ENCODE data around the gene TYMP. TPM values are rescaled to one million over a fixed set of nuclear protein-coding genes. Genes with fewer than 3 reads are reported as not detected.
A peak's percentile ranks its signal among the peaks of the same experiment; 100 is the strongest.

Gene TYMP
- total RNA-seq, 1 donor from 2014 or later: 89.8 TPM

DNA sequence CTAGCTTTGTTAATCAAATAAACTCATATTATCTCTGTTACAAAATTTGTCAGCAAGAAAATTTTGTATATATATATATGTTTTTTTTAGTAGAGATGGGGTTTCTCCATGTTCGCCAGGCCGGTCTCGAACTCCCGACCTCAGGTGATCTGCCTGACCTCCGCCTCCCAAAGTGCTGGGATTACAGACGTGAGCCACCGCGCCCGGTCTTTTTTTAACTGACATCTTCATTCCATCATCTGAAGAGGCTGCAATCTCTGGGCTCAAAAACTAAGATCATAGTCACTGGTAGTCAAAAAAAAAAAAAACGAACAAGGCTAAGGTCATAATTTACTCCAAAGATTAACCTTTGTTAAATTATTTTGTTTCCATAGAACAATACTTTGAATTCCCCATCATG, 10.6 kb upstream of the TYMP start:
- DNase-seq (ENCODE audit: low spot score): no peak

DNA sequence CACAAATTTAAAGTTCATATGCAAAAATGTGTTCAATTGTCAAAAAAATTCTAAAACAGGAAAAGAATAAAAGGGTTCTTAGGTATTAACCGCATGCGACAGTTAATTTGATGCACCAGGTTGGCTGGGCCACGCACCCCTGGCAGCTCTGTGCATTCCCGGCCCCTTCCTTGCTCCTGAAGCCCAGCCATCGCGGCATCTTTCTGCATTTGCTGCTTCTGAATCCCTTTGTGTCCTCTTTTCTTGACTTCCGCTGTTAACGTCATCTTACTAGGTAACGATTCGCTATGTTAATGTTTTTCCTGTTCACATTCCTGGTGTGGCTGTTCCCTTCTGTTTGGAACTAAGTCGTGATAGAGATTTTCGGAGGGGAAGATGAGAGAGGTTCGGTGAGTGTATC, 8.0 kb upstream of the TYMP start:
- no peak for DNase-seq (ENCODE audit: low spot score)

DNA sequence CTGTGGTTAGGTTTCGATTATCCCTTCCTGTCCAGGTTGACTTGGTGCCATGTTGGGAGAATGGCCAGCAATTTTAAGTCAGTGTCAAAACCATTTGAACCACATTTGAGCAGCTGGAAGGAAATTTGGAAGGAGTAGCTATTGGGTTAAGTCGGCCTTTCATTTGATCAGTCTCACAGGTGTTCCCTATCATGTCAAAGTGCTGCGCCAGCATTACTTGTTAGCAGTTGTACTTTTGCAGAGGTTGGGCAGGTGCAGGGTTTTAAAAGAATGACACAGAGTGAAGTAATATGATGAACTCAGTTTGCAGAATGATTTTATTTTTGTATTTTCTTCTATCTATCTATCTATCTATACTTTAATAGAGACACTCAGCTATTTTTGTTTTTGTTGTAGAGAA, 6.4 kb upstream of the TYMP start:
- no peak for DNase-seq (ENCODE audit: low spot score)

DNA sequence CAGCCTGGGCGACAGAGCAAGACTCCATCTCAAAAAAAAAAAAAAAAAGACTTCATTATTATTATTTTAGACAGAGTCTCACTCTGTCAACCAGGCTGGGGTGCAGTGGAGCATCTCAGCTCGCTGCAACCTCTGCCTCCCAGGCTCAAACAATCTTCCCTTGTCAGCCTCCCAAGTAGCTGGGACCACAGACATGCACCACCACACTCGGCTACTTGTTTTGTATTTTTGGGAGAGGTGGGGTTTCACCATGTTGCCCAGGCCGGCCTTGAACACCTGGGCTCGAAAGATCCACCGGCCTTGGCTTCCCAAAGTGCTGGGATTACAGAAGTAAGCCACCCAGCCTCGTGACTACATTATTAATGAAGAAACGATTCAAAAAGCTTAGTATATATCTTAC, 5.3 kb upstream of the TYMP start:
- DNase-seq (ENCODE audit: low spot score): no peak

DNA sequence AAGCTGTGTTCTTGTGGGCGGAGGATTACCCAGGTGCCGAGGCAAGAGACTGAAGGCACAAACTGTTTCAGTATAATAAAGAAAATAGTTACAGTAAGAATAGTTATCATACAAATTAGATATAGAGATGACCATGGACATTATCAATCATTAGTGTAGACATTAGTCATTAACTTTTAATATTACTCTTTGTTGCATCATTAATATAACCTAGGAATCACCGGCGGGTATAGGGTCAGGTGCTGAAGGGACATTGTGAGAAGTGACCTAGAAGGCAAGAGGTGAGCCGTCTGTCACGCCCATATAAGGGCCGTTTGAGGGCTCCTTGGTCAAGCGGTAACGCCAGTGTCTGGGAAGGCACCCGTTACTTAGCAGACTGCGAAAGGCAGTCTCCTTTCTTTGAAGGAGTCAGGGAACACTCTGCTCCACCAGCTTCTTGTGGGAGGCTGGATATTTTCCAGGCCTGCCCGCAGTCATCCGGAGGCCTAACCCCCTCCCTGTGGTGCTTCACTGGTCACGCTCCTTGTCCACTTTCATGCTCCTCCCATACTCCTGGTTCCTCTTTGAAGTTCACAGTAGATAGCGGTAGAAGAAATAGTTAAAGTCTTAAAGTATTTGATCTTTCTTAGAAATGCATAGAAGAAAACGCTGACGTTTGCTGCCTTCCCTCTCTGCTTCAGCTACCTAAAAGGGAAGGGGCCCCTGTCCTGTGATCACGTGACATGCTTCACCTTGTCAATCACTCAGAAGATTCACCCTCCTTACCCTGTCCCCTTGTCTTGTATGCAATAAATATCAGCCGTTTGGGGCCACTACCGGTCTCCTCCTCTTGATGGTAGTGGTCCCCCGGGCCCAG, 4.3 kb upstream of the TYMP start:
- DNase-seq (ENCODE audit: low spot score): peak; percentile 87

DNA sequence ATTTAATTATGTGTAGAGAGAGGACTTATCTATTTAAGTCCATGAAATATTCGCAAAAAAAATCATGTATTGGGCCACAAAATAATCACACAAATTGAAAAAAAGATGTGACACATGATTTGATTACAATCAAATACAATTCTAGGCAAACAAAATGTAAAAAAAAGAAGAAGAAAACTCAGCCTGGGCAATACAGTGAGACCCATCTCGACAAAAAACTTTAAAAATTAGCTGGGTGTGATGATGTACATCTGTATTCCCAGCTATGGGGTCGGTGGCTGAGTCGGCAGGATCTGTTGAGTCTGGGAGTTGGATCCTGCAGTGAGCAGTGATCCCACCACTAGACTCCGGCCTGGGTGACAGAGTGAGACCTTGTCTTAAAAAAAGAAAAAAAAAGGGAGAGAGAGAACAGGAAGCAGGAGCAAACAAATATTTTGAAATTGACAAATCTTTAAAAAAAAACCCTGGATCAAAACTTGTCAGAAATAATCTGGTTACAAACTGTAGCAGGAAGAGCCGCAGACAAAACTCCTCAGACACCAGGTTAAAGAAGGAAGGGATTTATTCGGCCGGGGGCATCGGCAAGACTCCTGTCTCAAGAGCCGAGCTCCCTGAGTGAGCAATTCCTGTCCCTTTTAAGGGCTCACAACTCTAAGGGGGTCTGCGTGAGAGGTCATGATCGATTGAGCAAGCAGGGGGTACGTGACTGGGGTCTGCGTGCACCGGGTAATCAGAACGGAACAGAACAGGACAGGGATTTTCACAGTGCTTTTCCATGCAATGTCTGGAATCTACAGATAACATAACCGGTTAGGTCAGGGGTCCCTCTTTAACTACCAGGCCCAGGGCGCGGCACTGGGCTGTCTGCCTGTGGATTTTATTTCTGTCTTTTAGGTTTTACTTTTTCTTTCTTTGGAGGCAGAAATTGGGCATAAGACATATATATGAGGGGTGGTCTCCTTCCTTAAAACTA, 3.3 kb upstream of the TYMP start:
- peak; percentile 52 for DNase-seq (ENCODE audit: low spot score)

DNA sequence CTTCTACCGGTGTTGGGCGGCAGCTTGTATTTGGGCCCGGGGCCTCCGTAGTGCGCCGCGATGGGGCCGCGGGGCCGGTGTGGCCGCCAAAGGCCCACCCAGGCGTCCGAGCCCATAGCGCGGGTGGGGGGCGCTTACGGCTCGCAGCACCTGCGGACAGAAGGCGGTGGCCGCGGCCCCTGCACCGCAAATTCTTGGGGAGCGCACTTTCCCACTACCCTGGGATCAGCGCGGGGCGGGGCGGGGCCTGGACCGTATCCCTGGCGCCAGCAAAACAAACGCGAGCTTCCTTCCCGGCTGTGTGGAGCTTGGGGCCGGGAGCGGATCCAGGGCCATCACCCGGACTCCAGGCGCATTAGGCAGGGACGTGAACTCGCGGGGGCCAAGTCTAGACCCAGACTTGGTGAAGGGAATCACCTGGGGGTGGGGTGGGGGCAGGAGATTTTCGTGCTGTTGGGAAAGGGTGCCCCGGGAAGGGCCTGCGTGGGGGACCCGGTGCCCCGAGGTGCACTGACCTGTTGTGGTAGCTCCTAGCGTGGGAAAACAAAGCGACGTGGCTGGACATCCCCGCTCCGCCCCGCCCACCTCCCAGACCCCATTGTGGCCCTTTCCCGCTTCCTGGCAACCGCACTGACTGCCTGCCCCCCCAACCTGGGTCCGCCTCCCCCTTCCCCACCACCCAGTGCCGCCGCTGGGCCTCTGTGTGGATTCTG, 2.3 kb upstream of the TYMP start:
- peak; percentile 84 for DNase-seq (ENCODE audit: low spot score)

DNA sequence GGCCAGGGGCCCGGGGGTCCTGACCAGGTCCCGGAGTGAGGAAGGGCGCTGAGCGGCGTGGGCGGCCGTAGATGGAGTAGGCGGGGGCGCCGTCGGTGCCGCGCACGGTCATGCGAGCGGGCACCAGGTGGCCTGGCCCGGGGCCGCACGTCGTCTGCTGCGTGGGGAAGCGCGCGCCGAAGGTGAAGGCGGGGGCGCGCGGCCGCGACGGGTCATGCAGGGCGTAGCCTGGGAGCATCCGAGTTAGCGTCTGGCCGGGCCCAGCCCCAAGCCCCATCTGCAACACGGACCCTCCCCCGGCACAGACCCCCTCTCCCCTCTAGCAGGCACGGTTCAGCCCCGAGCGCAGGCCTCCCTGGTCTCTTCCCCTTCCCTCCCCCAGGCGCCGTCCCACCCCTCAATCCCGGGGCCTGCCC, 1.7 kb upstream of the TYMP start:
- DNase-seq (ENCODE audit: low spot score): peak; percentile 76

DNA sequence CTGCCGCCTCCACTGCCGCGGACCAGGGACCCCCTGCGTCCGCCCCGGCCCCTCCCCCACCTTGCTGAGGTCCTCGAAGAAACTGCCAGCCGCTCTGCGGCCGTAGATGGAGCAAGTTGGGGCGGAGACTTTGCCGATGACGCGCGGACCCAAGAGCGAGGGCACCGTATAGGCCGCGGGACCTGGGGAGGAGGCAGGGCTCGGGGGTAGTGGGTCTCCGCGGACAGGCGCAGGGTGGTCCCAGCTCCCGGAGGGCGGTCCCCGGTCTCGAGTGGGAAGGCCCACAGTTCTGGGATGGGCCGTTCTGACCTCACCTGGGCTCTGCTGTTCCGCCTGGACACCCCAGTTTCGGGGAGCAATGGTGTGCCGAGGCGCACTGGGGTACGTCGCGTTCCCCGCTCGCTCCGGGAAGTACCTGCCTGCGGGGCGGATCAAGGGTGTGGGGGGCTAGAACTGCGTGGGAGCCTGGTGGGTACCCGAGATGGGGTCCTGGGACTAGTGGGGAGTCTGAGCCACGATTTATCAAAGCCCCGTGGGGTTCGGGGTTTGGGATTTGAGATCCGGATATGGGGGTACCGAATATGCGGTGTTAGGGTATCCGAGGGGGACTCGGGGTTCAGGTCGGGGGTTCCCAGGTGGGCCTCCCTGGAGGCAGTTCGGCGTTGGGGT, 1.2 kb upstream of the TYMP start:
- peak; percentile 94 for DNase-seq (ENCODE audit: low spot score)

DNA sequence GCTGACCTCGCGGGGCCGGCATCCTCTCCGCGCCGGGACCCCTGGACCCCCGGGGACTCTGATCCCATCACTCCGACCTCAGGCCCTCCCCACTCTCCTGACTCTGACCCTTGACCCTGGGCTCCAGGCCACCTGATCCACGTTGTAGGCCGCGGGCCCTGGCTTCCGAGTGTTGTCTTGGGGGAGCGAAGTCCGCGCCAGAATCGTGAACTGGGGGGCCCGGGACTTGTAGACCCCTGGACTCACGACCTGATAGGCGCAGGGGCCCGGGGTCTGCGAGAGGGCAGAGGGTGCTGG, 716 bp upstream of the TYMP start:
- DNase-seq (ENCODE audit: low spot score): no peak

DNA sequence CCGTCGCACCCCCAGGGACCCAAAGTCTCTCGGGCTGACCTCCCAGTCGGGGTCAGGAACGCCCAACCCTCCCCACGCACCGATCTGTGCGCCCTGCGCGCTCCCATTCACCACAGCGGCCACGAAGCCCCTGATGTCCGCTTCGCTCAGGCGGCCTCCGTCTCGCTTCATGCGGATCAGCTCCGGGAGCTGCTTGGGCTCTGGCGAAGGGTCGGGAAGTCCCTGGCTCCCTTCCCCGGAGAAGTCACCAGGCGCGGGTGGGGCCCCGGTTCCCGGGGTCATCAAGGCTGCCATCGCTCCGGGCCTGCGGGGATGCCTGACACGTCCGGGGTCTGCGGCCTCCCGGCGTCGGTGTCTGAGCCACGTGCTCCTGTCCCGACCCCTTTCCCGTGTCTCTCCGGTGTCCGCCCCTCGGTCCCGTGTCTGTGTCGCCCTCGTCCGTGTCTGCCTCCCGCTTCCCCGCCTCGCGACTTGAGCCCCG, 356 bp downstream of the TYMP start:
- DNase-seq (ENCODE audit: low spot score): no peak

DNA sequence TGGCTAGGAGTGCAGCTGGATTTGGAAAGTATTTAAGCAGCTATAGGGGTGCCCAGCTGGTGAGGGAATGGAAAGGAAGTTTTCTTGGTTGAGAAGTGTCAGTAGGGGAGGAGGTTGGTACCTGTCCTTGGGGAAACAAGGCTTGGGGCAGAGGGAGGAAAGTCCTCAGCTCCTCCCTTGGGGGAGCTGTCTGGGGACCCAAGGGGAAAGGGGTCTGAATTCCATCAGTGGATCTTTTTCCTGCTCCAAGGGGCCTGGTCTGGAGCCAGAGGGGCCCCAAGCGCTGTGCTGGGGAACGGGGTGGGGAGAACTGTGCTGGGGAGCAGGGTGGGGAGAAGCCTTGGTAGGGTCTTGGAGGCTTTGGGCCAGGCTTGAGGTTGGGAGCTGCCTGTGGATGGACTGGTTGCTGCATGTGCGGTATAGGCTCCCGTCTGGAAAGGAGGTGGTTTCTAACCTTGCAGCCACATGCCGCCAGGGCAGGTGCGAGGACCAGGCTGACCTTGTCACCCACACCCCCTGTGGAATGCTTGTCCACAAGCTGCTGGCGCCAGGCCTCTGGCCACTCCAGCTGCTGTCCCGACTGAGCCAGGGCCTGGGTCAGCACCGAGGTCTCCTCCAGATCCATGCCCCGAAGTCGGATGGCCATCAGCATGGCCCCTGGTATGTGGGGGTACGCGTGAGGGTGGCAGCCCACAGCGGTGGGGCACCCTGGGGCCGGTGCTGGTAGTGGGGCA, 963 bp downstream of the TYMP start:
- no peak for DNase-seq (ENCODE audit: low spot score)

DNA sequence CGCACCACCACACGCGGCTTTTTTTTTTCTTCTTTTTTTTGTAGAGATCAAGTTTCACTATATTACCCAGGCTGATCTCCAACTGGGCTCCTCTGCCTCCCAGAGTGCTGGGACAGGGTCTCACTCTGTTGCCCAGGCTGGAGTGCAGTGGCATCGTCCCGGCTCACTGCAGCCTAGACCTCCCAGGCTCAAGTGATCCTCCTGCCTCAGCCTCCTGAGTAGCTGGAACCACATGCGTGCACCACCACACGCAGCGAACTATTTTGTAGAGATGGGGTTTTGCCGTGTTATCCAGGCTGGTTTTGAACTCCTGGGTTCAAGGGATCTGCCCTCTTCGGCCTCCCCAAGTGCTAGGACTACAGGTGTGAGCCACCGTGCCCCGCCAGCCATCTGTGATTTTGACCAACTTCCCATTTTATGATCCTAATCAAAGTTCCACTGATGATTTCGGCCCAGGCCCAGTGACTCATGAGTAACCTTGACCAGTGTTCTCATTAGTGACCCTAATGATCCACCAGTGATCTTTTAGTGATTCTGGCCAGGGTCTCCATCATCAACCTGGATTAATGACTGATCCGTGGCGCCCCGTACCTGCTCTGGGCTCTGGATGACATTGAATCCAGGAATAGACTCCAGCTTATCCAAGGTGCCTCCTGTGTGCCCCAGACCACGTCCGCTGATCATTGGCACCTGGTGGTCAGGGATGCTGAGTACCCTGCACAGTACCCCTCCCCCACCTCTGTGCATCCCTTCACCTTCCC, 1.7 kb downstream of the TYMP start:
- no peak for DNase-seq (ENCODE audit: low spot score)

DNA sequence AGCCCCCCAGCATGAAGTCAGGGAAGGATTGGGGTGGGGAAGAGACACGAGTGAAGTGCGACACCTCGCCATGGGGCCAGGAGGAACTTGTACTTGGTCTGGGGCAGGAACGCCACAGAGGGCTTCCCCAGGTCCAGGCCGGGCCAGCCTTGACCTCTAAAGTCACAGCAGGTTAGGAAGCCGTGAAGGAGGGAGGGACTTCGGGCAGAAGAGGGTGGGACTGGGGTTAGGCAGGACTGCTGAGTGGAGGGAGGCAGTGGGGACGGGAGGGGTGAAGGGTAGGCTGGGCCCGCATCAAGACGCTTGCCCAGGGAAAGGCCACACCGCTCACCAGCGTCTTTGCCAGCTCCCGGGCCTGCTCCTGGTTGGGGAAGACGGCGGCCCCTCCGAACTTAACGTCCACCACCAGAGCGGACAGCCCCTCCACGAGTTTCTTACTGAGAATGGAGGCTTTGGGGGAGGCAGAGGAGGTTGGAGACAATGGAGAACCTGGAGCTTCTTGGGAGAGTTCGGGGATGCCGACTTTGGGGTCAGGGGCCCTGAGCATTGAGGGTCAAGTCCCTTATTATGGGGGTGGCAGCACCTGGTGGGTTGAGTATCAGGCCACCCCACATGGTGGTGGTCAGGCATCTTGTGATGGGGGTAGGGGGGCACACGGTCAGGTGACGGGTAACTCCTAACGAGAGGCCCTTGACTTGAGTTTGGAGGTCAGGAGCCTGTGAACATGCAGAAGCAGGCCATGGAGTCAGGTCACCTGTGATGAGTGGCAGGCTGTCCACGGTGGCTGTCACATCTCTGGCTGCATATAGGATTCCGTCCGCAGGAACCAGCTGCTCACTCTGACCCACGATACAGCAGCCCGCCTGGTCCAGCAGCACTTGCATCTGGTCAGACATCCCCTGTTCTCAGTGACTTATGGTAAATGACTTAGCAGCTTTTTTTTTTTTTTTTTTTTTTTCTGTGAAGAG, 2.7 kb downstream of the TYMP start:
- peak; percentile 73 for DNase-seq (ENCODE audit: low spot score)

DNA sequence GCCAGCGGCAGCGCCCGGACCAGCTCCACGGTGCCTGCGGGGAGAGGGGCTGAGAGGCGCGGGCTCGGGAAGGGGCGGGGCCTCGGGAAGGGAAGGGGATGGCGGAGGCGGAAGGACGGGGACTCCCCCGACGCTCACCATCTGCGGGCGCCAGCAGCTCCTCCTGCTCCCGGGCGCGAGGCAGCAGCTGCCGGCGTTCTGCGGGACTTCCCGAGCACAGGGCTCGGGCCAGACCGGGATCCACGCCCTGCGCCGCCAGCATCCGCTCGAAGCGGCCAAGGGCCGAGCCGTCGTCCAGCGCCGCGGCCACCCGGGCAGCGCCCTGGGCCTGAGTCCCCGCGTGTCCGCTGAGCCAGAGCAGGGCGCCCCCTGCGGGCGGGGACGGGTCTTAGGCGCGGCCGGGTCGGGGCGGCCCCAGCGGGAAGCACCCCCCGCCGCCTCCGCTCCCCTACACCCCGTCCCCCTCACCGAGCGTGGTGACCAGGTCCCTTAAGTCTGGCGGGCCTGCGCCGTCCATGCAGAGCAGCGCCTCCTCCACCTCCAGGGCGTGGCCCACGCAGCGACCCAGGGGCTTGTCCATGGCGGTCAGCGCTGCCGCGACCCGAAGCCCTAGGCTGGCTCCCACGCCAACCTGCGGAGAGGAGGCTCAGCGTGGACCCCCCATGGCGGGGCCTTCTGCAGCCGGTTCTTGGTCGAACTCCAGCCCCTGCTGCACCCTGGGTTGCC, 3.5 kb downstream of the TYMP start:
- DNase-seq (ENCODE audit: low spot score): no peak

DNA sequence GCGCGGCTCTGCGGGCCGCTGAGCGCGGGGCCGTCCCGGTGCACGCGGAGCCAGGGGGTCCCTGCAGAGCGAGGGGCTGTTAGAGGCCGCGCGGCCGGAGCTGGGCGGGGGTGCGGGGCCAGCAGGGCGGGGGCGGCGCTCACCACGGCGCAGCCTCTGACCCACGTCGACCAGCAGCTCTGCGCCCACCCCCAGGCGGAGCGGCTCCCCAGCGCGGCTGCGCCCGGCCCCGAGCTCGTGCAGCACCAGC, 4.0 kb downstream of the TYMP start:
- DNase-seq (ENCODE audit: low spot score): peak; percentile 88

DNA sequence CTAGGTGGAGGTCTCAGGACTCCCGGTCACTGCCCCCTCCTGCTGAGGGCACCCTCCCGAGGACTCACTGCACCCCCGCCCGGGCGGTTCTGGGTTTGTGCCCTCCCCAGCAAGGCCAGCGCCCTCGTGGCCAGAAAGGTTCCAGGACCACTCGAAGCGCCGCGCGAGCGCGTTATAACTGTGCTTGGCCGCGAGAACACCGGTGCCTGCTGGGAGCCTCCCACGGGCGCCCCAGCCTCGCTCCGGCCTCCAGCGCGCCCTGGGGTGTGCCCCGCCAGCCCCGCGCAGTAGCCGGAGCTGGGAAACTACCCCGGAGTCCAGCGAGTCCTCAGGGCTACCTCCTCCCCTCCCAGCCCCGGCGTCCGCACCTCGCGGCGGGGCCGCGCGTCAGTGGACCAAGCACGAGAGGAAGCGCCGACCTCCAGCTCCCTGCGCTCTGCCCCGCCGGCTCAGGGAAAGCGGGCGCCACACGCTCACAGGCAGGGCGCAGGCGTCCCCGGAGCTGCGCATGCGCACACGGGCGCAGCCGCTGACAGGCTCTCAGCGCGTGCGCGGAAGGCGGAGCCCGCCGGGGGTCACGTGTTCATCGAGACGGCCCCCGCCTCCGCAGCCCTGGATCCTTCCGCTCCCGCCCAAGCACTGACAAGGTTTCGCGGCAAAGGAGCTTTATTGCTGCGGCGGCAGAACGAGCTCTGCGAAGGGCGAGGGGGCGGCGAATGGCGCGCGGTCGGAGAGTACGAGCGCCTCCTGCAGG, 4.5 kb downstream of the TYMP start, which contains the start of gene SCO2:
Gene SCO2 (minus strand): TSS at position 495 of the 754 bp plus-strand sequence. CDS start 1,187 bp downstream, outside the sequence.
- peak; percentile 99 for DNase-seq (ENCODE audit: low spot score)

Data from umbilical cord (tissue), 2 donors.